Activated T-helper 9 cell treated with anti-CD3 and anti-CD28 coated beads, Interleukin-2, amount 50 U/mL, for 16 hours (primary cell): ENCODE data around the gene CSF3.

Experiments
- DNase-seq: peaks from one replicate; pipeline ENCODE4 v3.0.0-alpha.2; 2020; ENCODE audit warnings: low read depth

CSF3 gene

GRCh38 chr17:40024901-40025300 is 9.7 kb downstream of the CSF3 start:
- DNase-seq = no peak

DNA sequence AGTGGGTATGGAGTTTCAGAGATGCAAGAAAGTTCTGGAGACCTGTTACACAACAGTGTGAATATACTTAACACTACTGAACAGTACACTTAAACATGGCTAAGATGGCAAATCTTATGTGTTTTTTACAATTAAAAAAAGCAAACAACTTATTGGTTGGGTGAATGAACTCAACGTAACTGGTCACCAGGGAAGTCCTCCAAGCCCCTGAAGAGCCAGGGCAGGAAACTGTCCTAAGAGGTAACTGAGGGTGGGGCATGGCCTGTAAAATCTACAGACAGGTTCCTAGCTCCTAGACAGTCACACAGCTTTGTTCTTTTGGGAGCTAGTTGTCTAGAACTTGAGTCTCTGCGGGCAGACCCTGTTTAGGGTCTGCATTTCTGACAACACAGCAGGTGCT is 10.3 kb downstream of the CSF3 start:
- DNase-seq = no peak

DNA sequence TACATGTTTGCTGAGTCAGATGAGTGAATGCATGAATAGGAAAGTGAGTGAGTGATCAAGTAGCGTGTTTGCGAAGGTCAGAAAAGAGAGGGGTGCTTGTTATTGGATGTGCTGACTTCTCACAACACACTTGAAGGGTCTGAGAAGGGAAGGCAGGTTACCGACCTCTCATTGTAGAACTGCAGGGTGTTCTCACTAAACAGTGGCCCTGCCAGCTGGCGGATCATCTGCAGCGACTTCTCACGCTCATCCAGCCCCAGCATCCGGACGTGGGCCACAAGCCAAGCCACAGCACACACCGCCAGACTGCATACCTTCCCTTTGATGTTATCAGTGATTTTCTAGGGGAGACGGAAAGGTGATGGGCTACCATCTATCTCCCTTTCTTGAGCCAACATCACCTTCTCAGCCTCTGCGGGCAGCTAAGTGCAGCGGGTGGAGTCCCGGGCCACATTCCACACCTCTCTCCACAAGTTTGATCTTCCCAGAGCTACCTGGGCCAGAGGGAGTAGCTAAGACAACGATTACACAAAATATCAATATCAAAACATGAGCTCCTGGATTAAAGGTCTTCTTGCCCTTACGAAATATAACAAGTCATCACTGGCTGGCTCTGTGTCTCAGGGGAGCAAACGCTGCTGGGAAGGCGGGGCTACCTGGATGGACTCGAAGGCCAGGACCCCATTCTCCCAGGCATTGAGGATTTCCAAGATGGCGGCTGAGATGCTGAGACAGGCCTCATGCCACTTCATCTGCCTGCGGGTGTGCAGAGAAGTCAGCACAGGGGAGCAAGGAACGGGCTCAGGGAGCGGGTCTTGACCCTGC is 11.0 kb downstream of the CSF3 start:
- no peak for DNase-seq

DNA sequence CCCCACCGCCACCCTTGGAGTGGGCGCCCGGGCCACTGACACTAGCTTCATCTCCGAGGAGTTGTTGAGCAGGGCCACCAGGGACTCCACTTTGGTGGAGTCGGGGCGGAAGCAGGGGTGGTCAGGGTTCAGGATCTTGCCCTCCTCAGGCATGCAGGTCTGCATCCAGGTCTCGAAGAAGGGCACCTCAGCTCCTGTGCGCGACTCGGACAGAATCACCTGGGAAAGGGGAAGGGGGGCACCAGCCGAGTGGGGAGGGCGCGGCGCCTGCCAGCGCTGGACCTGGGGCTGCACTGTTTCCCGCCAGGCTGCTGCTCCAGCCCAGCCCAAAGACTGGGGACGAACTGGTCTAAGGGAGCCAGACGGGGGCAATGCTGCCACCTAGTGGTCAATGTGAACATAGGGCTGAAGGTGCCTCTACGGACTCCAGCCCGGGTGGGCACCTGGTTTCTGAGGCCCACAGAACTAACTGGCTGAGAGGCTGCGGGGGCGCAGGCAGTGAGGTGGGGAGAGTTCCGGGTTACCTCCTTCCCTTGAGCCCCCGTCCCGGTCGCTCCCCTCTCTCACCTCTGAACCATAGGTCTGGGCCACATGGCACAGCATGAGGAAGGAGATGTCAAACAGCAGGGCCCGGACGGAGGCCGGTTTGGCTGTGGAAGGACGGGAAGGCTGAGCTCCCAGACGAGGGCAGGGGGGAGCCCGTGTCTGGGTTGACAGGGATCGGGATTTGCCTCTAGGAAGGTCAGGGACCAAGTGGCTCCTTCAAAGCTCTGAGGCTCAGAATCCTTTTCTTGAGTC is 11.8 kb downstream of the CSF3 start:
- DNase-seq = peak; percentile 61

GRCh38 chr17:40027614-40028012 is 12.4 kb downstream of the CSF3 start:
- DNase-seq = no peak

- DNase-seq = no peak
These were observed 13.4 kb downstream of the CSF3 start for GRCh38 chr17:40028595-40028994.

DNA sequence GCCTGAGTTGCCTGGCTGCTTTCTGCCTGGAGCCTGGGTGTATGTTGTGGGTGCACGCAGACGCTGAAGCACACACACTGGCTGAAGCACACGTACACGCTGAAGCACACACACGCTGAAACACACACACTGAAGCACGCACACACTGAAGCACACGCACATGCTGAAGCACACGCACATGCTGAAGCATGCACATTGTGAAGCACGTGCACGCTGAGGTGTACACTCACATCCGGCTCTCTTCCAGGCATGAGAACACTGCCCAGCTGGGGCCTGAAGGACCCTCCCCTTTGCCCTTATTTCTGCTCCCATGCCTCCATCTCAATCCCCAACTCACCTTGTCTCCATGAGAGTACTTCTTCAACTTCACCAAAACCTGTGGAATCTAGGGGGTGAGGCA is 16.5 kb downstream of the CSF3 start:
- DNase-seq = no peak

DNA sequence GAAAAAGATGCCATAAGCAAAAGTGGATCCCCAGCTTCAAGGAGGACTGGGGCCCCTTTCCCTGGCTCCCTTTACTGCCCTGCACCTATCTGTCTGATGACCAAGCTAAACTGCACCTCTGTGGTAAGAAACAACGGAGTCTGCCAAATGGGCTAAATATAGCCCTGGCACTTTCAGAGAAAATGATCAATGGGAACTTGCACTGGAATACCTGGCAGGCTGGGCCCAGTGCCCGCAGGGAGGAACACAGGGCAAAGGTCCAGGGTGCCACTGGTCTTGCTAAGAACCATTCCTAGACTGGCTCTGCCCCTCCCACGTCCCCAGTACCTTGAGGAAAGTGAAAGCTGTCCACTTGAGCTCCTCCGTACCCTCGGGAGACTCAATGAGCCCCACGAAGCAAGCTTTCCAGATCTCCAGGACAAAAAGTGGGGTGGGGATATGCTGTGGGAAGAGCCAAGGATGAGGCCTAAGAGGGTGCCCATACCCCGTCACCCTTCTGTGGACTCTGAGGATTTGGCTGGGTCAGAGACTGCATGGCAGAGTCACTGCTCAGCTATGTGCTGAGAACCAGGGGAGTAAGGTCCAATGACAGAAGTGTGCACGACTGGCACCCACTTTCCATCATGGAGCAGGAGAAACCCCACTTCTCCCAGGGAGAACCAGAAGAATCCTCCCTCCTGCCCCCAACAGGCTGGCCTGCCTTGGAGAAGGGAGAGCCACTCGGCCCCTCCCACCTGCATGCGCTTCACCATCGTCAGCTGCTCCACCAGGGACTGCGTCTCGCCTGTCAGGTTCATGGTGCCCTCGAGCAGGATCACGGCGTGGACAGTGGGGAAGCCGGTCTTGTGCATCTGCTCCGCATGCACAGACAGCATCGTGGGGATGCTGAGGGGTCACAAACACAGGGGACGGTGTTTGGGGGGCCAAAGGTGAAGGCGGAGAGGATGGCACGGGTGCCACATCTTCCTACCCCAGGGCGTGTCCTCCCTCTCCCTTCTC is 17.4 kb downstream of the CSF3 start:
- DNase-seq = no peak

- DNase-seq = no peak
These were observed 18.1 kb downstream of the CSF3 start for GRCh38 chr17:40033339-40033738.

DNA sequence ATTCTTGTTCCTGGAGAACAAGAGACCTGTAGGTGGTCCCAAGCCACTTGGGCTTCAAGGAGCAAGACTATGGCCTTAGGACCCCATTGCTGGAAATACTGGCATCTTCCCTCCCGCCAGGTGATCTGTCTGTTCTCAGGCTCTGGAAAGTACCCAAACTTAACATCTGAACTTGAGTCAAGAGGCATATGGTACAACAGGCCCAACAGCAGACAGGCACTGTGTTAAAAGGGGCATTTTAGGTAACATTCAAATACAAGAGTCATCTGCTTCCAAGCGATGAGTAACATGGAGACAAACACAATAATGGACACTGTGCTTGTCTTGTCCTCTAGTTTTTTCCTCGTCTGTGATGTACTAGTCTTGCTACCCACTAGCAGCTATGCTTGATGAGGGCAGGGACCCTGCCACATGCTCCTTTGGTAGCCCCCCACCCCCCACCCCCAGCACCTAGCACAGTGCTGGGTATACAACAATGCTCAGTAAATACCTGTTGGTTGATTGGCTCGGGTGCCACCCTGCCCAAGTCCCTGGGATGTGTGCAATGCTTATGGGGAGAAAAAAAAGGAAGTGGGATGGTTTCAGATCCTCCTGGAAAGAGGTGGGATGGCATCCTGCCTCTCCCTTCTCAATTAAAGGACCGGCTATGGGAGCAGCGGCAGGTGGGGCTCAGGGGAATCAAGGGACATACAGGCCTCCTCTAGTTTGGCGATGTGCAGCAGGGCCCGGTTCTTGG is 19.4 kb downstream of the CSF3 start:
- no peak for DNase-seq

GRCh38 chr17:40035162-40035559 is 19.9 kb downstream of the CSF3 start:
- no peak for DNase-seq

- no peak for DNase-seq
These were observed 23.8 kb downstream of the CSF3 start for GRCh38 chr17:40038882-40039513.

DNA sequence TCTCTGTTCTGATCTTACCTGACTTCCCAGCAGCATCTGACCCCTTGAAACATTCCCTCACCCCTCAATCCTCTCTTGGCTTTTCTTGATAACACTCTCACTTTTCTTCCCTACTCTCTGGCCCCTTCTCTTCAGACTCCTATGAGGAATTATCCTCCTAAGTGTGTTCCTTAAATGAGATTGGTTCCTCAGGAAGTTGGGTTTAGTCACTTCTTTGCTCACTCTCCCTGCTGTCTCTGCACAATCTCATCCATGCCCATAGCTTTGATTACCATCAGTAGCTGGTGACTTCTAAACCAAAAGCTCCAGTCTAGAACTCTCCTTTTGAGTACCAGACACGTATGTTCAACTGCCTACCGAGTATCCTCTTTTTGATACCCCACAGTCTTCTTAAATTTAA is 26.0 kb downstream of the CSF3 start:
- no peak for DNase-seq

DNA sequence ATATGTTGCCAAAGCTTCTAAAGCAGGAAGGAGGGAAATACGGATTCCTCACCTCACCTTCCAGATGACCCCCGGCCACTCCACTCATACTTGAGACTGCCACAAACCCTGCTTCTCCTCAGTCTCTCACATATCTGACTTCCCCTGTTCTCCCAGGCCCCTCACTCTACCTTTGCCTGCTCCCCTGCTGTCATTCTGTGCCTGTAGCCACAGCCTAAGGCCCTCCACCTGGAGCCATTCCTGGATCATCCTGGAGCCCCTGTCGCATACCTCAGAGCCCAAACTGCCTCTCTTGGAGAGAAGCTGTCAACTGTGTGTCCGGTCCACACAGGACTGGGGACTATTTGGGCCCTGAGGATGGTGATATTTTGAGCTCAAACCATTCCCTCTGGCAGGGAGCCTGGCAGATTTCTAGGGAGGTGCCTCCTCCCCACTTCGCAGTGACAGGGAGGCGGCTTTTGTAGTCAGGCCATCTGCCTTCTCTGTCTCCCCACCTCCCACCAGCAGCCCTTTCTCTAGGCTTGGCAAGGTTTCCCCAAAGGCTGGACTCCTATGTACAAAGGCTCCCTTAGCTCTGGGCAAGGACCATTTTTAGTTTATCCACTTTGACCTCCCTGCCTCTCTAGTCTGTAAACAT is 41.3 kb downstream of the CSF3 start:
- no peak for DNase-seq

- DNase-seq = no peak
These were observed 43.0 kb downstream of the CSF3 start for GRCh38 chr17:40058186-40058784.

DNA sequence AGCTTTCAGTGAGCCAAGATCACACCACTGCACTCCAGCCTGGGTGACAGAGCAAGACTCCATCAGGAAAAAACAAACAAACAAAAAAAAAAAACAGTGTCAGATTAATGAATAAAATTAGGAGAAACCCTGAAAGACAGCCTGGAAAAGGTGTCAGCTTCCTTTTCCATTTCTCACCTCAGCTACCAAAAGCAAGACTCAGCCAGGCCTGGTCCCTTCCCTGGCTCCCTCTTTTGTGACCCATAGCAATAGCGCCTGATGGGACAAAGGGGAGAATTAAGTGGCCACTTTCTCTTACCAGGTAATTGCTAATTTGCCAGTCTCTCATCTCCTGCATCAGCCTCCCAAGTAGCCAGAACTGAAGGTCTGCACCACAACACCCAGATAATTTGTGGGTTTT is 43.6 kb downstream of the CSF3 start:
- DNase-seq = no peak

DNA sequence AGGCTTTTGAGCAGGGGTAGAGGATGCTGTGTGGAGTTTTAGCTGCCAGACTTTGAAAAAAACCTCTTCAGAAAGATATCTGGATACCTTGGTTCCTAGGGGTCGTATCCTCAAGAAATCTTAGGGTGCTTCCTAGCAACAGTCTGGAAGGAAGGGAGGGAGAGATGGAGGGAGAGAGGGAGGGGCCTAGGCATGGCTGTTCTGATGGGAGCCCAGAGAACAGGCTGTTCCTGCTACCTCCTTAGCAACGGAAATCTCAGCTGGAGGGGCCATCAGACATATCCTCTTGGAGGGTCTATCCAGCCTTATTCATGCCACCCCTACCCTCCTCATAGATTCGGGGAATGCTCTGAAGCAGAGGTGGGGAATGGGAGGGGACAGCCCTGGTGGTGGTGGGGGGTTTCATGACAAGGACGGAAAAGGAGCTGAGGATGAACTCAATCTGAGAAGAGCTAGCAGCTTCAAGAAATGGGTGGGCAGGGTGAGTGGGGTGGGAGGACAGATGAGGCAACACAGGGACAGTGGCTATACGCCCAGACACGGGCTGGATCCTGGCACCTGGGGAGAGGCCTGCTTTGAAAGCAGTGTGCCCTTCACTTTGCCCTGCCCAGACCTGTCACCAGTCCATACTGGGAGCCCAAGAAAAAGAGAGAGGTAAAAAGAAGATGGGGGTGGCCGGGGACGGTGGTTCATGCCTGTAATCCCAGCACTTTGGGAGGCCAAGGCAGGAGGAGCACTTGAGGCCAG is 44.7 kb downstream of the CSF3 start:
- no peak for DNase-seq

DNA sequence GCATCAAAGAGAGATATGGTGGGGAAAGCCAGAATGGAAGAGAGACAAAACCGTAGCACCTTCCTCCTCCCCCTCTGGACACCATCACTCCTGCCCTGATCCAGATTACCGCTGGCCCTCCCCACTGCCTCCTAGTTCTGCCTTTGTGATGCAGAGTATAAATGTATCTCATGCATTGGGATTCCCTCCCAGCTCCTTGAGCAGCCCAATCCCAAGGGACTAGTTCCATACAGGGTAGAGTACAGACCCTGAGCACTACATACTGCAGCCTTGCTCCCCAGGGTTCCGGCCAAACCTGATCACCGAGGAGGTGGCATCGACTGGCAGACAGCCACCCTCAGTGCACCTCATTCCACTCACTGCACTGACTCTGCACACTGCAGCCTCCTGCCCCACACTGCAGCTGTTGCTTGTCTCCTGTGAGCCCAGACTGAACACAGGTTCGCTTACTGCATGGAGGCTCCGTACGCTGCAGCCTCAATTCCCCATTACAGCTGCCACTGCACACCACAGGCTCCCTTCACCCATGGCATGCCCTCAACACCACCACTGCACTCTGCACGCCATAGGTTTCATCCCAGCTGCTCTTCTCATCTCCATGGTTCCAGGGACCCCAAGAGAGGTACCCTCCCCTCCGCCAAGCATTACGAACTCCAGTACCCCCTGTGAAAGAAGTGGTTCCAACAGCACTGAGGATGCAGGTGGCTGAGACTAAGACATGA is 45.8 kb downstream of the CSF3 start:
- DNase-seq = no peak

DNA sequence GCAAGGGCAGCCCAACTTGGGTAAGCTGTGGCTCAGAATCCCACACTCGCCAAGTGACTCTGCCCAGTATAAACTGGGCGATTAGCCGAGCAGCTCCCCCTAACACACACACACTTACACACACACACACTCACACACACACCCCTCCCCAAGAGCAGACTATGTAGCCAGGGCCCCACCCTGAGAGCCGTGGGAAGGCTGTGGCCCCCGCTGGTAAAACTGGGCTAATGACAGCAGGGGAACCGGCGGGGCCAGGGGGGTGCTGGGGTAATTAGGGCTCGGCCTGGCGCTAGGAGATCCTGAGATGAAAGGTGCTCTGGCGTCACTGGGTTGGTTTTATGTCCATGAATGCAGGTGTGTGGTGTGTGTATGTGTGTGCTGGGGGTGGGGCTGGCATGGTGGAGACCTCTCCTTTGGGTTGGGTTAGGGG is 46.4 kb downstream of the CSF3 start:
- no peak for DNase-seq
